Activated CD4-positive, alpha-beta T cell treated with anti-CD3 and anti-CD28 coated beads, Interleukin-2, Interleukin-6, amounts not matched to agents 100 ng/mL and 50 ng/mL, durations not matched to agents 16 hours and 8 hours (primary cell): Measurements from ENCODE around the gene ADK.
A peak's percentile ranks its signal among the peaks of the same experiment; 100 is the strongest.
"Not testable (repeated sequence)": the region's sequence is repeated elsewhere in the genome, so short reads cannot be mapped to it uniquely, and the experiment has no call there.

Source experiments
- DNase-seq: peaks from one replicate; pipeline ENCODE4 v3.0.0-alpha.2; 2020

The ADK gene

GRCh38 chr10:74146980-74147379 lies 4.0 kb upstream of the ADK start:
- not testable (repeated sequence) for DNase-seq

DNA sequence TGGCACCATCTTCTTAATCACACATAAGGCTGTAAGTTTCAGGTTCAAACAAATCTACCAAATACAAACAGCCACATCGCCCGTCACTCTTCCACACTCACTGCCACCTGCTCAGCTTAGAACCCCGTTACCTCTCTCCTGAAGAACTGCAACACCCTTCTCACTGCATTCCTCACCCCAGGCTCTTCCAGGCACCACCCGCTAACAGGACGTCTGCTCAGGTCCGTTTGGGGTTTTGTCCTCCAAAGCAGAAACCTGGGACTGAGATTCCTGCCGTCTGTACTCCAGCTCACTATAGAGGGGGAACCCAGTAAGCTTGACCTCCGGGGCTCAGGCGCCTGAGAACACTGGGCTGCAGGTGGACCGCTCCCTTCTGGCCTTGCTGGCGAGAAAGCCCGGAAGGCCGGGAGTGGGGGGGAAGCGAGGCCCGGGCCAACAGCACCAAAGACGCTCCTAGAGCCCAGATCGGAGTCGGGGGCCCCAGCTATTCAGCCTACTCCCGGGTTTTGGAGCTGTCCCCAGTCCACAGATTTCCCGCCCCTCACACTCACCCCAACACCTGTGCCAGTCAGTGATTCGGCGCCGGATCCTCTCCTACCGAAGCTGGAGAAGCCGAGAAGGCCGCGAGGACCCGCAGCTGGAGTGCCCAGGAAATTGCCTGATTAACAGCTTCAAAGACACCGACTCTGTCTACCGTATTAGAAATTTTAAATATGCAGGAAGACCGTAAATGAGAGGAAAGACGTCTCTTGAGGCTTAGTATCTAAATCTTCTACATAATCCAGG lies 624 bp upstream of the ADK start, which contains the start of gene AP3M1:
AP3M1 (minus strand) TSS at position 625 of the 786 bp plus-strand sequence. CDS start 12,449 bp downstream, outside the sequence.
- no peak for DNase-seq

GRCh38 chr10:74151879-74152722 lies 1.1 kb downstream of the ADK start:
- no peak for DNase-seq

DNA sequence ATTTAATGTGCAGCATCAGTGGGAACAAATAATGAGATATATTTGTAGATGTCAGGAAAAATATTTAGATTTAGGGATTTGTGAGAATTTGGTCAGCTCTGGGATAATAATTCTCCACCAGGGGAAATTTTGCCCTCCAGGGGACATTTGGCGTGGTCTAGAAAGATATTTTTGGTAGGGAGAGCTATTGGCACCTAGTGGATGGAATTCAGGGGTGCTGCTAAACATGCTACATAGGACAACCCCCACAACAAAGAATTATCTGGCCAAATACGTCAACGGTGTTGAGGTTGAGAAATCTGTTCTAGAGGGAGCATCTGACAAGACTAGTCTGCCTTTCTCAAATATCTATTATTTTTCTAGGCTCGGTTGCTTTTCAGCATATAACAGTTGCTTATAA lies 2.1 kb downstream of the ADK start:
- DNase-seq: no peak

DNA sequence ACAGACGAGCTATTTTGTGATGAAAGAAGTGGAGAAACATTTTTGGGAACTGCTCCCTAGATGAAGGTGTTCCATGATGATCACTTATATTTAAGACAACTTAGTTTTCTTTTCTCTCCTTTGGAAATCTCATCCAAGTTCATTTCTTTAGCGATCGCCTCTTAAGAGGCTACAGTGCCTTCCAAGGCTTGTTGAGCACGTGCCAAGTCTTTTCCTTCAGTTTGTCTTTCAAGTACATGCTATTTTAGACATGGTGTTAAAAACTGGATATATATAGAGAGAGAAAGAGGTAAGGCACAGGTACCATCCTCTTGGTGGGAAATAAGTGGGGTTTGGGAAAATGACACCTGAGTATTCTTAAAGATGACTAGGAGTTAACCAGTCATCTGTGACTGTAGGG lies 2.7 kb downstream of the ADK start:
- no peak for DNase-seq

DNA sequence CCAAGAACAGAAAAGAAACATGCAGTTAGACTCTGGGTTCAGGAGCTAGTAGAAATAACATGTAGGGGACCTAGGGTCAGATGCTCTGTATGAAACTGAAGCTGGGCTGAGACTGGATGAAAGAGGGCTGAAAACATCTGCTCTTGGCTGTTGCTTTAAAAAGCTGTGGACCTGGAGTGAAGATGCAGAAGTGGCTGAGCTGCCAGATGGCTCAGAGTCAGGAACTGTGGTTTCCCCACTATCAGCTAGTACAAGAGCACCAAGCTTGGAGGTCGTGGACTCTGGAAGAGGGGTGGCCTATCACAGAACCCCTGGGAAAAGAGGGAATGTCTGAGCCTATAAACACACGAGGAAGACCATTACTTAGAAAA lies 5.9 kb downstream of the ADK start:
- DNase-seq: no peak

DNA sequence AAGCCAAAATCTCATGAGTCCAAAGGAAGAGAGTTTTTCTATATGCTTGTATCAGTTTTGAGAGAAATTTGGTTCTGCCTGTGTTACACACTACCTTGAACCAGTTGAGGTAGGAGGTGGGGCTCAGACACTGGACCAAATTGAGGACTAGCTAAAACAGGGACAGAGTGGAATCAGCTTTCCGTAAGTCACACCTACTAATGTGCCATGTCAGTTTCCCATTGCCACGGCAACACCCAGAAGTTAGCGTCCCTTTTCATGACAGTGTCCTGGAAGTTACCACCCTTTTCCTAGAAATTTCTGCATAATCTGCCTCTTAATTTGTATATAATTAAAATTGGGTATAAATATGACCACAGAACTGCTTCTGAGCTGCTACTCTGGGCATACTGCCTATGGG lies 9.0 kb downstream of the ADK start:
- no peak for DNase-seq

DNA sequence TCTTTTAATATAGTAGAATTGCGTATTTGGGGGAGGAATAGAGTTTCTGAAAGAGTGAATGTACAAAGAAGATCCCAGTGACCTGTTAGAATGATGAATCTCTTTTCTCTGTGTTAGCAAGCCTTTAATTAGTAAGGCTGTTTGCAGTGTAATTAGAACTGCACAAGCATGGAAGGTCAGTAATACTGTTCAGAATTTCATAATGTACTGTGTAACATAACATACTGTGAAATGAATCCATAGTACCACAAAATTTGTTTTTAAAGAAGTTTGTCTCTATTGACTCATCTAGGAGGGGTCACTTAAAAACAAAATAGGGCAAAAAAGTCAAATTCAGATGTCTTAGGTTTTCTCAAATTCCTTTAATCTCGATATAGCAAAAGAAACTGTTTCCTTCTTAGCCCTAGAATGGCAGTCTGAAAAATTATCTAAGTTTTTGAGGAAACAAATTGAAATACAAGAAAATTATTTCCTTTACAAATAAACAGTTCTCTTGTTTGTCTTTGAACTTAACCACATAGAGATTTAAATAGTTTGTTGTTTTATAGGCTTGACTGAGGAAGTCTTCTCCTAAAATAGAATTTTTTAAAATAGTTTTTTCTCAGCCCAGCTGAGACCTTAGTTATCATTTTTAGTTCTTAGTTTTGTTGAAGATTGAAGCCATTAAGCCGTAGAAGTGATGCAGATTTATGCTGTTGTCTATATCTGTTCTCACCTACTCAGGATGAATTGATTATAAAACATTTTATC lies 12.5 kb downstream of the ADK start:
- no peak for DNase-seq

GRCh38 chr10:74164716-74165529 lies 13.9 kb downstream of the ADK start:
- no peak for DNase-seq

- no peak for DNase-seq
These were observed 14.5 kb downstream of the ADK start for GRCh38 chr10:74165530-74165901.

- DNase-seq: no peak
These were observed 16.4 kb downstream of the ADK start for GRCh38 chr10:74167443-74167842.

GRCh38 chr10:74171625-74172024 lies 20.6 kb downstream of the ADK start:
- DNase-seq: no peak

- DNase-seq: no peak
These were observed 23.5 kb downstream of the ADK start for GRCh38 chr10:74174521-74174920.

- DNase-seq: no peak
These were observed 24.7 kb downstream of the ADK start for GRCh38 chr10:74175510-74176379.

- DNase-seq: peak; percentile 98
These were observed 25.5 kb downstream of the ADK start for GRCh38 chr10:74176380-74177139.

DNA sequence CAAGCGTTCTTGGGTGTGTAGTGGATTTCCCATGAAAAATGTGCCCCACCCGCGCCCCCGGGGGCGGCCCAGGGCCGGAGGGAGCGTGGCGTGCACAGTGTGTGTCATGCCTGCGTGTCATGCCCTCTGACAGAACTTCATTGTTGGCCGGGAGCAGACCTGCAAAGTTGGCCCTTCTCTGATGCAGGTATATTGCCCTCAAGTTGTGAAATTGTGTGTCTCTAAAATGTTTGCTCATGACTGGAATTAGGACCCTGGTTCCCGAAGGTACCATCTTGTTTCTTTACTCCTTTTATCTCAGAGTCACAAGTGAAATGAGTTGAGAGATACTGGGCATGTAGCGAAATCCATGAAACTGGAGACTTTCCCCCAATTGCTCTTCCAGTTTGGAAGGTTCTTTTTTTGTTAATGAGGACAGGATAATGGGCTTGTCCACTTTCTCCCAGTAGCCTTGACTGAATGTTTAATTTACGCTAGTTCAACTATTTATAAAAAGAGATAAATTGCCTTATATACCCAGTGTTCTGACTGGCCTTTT lies 26.2 kb downstream of the ADK start:
- peak; percentile 46 for DNase-seq

- DNase-seq: no peak
These were observed 27.2 kb downstream of the ADK start for GRCh38 chr10:74178042-74178791.

DNA sequence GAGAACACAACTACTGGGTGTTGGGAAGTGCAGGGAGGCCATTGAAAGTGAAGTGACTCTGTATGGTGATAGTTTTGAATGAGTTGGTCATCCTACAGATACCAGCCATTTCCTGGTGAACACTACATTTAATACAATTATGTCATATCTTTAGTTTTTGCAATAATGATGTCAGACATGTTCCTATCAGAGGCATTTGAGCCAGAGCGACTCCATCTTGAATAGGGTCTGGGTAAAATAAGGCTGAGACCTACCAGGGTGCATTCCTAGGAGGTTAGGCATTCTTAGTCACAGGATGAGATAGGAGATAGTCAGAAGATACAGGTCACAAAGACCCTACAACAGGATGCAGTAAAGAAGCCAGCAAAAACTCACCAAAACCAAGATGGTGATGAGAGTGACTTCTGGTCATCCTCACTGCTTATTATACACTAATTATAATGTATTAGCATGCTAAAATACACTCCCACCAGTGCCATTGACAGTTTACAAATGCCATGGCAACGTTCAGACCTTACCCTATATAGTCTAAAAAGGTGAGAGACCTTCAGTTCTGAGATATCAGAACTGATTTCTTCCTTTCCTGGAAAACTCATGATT lies 28.2 kb downstream of the ADK start:
- peak; percentile 17 for DNase-seq

DNA sequence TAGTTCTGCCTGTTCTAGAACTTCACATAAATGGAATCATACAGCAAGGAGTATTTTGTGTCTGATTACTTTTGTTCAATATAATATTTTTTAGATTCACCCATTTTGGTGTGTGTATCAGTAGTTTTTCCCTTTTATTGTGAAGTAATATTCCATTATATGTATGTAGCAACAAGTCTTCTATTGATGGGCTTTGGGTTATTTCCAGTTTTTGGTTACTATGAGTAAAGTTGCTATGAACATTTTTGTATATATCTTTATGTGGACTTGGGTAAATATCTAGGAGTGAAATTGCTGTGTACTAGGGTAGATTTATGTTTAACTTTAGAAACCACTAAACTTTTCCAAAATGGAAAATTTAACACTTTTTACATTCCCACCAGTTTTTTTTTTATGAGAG lies 35.7 kb downstream of the ADK start:
- no peak for DNase-seq
